HG03066 (cell line): Measurements from ENCODE around the gene ZNF778.

Experiments used
- ATAC-seq: cut with Tn5 transposase; IDR thresholded peaks from one replicate; pipeline ENCODE4 v1.9.1; 2021; ENCODE audit warnings: low read depth; ENCODE audit not compliant: unreplicated experiment

ZNF778 gene

GRCh38 chr16:89217388-89218191 lies at the start of gene ZNF778:
Gene ZNF778, plus strand, starts transcription at chr16:89217703. Its CDS starts 3,425 bp downstream, at chr16:89221128.
- peak; percentile 67 for ATAC-seq

- ATAC-seq, result no peak
Measured at GRCh38 chr16:89168381-89169189, 48.9 kb upstream of the ZNF778 start.

- no peak for ATAC-seq
Measured at GRCh38 chr16:89169778-89170177, 47.7 kb upstream of the ZNF778 start.

- no peak for ATAC-seq
Measured at GRCh38 chr16:89170346-89171215, 46.9 kb upstream of the ZNF778 start.

- peak; percentile 59 for ATAC-seq
Measured at GRCh38 chr16:89171216-89172170, 46.0 kb upstream of the ZNF778 start, which contains the start of gene CDH15. Gene CDH15, plus strand, starts transcription at chr16:89171748. Its CDS starts 84 bp downstream, at chr16:89171832.

GRCh38 chr16:89172171-89172527 lies 45.4 kb upstream of the ZNF778 start:
- no peak for ATAC-seq

GRCh38 chr16:89172528-89173173 lies 44.9 kb upstream of the ZNF778 start:
- no peak for ATAC-seq

GRCh38 chr16:89173174-89173921 lies 44.2 kb upstream of the ZNF778 start:
- ATAC-seq, result no peak

- ATAC-seq, result no peak
Measured at GRCh38 chr16:89174055-89174827, 43.3 kb upstream of the ZNF778 start.

- no peak for ATAC-seq
Measured at GRCh38 chr16:89174877-89175276, 42.6 kb upstream of the ZNF778 start.

GRCh38 chr16:89175280-89176146 lies 42.0 kb upstream of the ZNF778 start:
- ATAC-seq, result no peak

- no peak for ATAC-seq
Measured at GRCh38 chr16:89176147-89176690, 41.3 kb upstream of the ZNF778 start.

GRCh38 chr16:89176717-89177116 lies 40.8 kb upstream of the ZNF778 start:
- ATAC-seq, result no peak

GRCh38 chr16:89177501-89177900 lies 40.0 kb upstream of the ZNF778 start:
- no peak for ATAC-seq

GRCh38 chr16:89178453-89179147 lies 38.9 kb upstream of the ZNF778 start:
- no peak for ATAC-seq

GRCh38 chr16:89179148-89179484 lies 38.4 kb upstream of the ZNF778 start:
- ATAC-seq, result no peak
